HEK293 (cell line): ENCODE measurements around the gene S100A1.

Experiments
- CTCF ChIA-PET: fragments of 350-600 bp; formaldehyde crosslinking; extraction: SDS; loops from one replicate; lab custom pipeline; 2021; ENCODE audit warnings: antibody characterized with exemption; lab: Yijun Ruan, JAX
- POLR2A ChIA-PET: fragments of 300-600 bp; formaldehyde crosslinking; extraction: SDS; loops from one replicate; lab custom pipeline; 2020; ENCODE audit warnings: antibody characterized with exemption, inconsistent platforms; lab: Yijun Ruan, JAX
- H3K27ac ChIP-seq: fragments of 200-500 bp; sonication (Bioruptor generic); 2 replicates; pipeline ENCODE4 v1.5.1; 2014; ENCODE audit warnings: low read depth, low read length, control low read depth, inconsistent platforms; ENCODE audit errors: extremely low read depth
- H3K36me3 ChIP-seq, 2 experiments: fragments of 200-500 bp in 1 of 2; sonication (Bioruptor generic) in 1 of 2; 1 replicate in 1 of 2; 2 replicates in 1 of 2; pipeline ENCODE4 v1.5.1; 2014 to 2017; ENCODE audit warnings: inconsistent platforms in 2 of 2, low read length in 2 of 2; ENCODE audit not compliant: control insufficient read depth in 2 of 2, insufficient read depth in 1 of 2
- H3K4me1 ChIP-seq: fragments of 200-500 bp; sonication (Bioruptor generic); 2 replicates; pipeline ENCODE4 v1.5.1; 2014; ENCODE audit warnings: mild to moderate bottlenecking, low read length, inconsistent platforms; ENCODE audit not compliant: control insufficient read depth, insufficient read depth
- H3K4me3 ChIP-seq: 2 replicates; pipeline ENCODE4 v1.5.1; 2011; ENCODE audit warnings: low read depth, mild to moderate bottlenecking, control low read depth, low read length, moderate library complexity
- H3K9me3 ChIP-seq: fragments of 200-500 bp; sonication (Bioruptor generic); 2 replicates; pipeline ENCODE4 v1.5.1; 2014; ENCODE audit warnings: low read depth, low read length, inconsistent platforms; ENCODE audit not compliant: control insufficient read depth, insufficient read depth
- ELK4 ChIP-seq: IDR thresholded peaks from 2 replicates; pipeline ENCODE4 v1.6.1; 2011; ENCODE audit warnings: mild to moderate bottlenecking, low read depth, low read length, borderline replicate concordance
- GLIS1 ChIP-seq: fragments of 450-650 bp; formaldehyde crosslinking; IDR thresholded peaks from 2 replicates; pipeline ENCODE4 v1.5.1; 2016; ENCODE audit warnings: missing biosample characterization, missing genetic modification characterization
- HOXA7 ChIP-seq: sonication (generic); formaldehyde crosslinking; IDR thresholded peaks from 2 replicates; pipeline ENCODE4 v1.8.1; 2022; ENCODE audit warnings: missing genetic modification reagents, borderline replicate concordance
- IKZF3 ChIP-seq: fragments of 450-650 bp; IDR thresholded peaks from 2 replicates; pipeline ENCODE4 v1.5.0; 2018; ENCODE audit warnings: missing biosample characterization, mild to moderate bottlenecking, missing genetic modification characterization, moderate library complexity
- KLF16 ChIP-seq: fragments of 450-650 bp; formaldehyde crosslinking; IDR thresholded peaks from 2 replicates; pipeline ENCODE4 v1.5.1; 2017; ENCODE audit warnings: missing biosample characterization, missing genetic modification characterization
- KLF9 ChIP-seq: fragments of 450-650 bp; formaldehyde crosslinking; IDR thresholded peaks from 2 replicates; pipeline ENCODE4 v1.5.1; 2016; ENCODE audit warnings: missing biosample characterization, missing genetic modification characterization, low read depth
- MZF1 ChIP-seq: fragments of 450-650 bp; formaldehyde crosslinking; IDR thresholded peaks from 2 replicates; pipeline ENCODE4 v1.5.1; 2017; ENCODE audit warnings: missing biosample characterization, missing genetic modification characterization, borderline replicate concordance
- PRDM6 ChIP-seq: fragments of 450-650 bp; formaldehyde crosslinking; IDR thresholded peaks from 2 replicates; pipeline ENCODE4 v1.5.1; 2017; ENCODE audit warnings: missing biosample characterization, missing genetic modification characterization
- WT1 ChIP-seq: fragments of 450-650 bp; formaldehyde crosslinking; IDR thresholded peaks from 2 replicates; pipeline ENCODE4 v1.5.1; 2016; ENCODE audit warnings: missing biosample characterization, missing genetic modification characterization
- ZBTB10 ChIP-seq: fragments of 450-650 bp; formaldehyde crosslinking; IDR thresholded peaks from 2 replicates; pipeline ENCODE4 v1.5.1; 2016; ENCODE audit warnings: missing biosample characterization, missing genetic modification characterization
- ZBTB17 ChIP-seq: fragments of 450-650 bp; formaldehyde crosslinking; IDR thresholded peaks from 2 replicates; pipeline ENCODE4 v1.5.1; 2016; ENCODE audit warnings: missing biosample characterization, missing genetic modification characterization
- ZBTB7A ChIP-seq: fragments of 450-650 bp; formaldehyde crosslinking; IDR thresholded peaks from 2 replicates; pipeline ENCODE4 v1.5.1; 2016; ENCODE audit warnings: low read depth, missing biosample characterization, missing genetic modification characterization
- ZFP3 ChIP-seq: fragments of 450-650 bp; formaldehyde crosslinking; IDR thresholded peaks from 2 replicates; pipeline ENCODE4 v1.5.1; 2016; ENCODE audit warnings: low read depth, missing biosample characterization, missing genetic modification characterization
- ZIC2 ChIP-seq: fragments of 450-650 bp; formaldehyde crosslinking; IDR thresholded peaks from 2 replicates; pipeline ENCODE4 v1.5.1; 2016; ENCODE audit warnings: missing biosample characterization, missing genetic modification characterization
- ZNF10 ChIP-seq: fragments of 450-650 bp; formaldehyde crosslinking; IDR thresholded peaks from 2 replicates; pipeline ENCODE4 v1.5.1; 2017; ENCODE audit warnings: missing biosample characterization, missing genetic modification characterization
- ZNF157 ChIP-seq: fragments of 450-650 bp; formaldehyde crosslinking; IDR thresholded peaks from 2 replicates; pipeline ENCODE4 v1.5.1; 2016; ENCODE audit warnings: missing biosample characterization, missing genetic modification characterization
- ZNF266 ChIP-seq: fragments of 450-650 bp; formaldehyde crosslinking; IDR thresholded peaks from 2 replicates; pipeline ENCODE4 v1.5.1; 2016; ENCODE audit warnings: missing biosample characterization, missing genetic modification characterization, low read depth
- ZNF449 ChIP-seq: fragments of 450-650 bp; formaldehyde crosslinking; IDR thresholded peaks from 2 replicates; pipeline ENCODE4 v1.5.1; 2017; ENCODE audit warnings: missing biosample characterization, mild to moderate bottlenecking, missing genetic modification characterization, moderate library complexity
- ZNF571 ChIP-seq: fragments of 450-650 bp; formaldehyde crosslinking; IDR thresholded peaks from 2 replicates; pipeline ENCODE4 v1.5.0; 2017; ENCODE audit warnings: missing biosample characterization, missing genetic modification characterization
- ZNF639 ChIP-seq: fragments of 450-650 bp; formaldehyde crosslinking; IDR thresholded peaks from 2 replicates; pipeline ENCODE4 v1.5.1; 2016; ENCODE audit warnings: missing biosample characterization, missing genetic modification characterization
- ZNF660 ChIP-seq: fragments of 450-650 bp; IDR thresholded peaks from 2 replicates; pipeline ENCODE4 v1.5.1; 2018; ENCODE audit warnings: missing biosample characterization, mild to moderate bottlenecking, missing genetic modification characterization
- ZNF707 ChIP-seq: fragments of 450-650 bp; formaldehyde crosslinking; IDR thresholded peaks from 2 replicates; pipeline ENCODE4 v1.5.1; 2016; ENCODE audit warnings: missing biosample characterization, missing genetic modification characterization
- ZNF776 ChIP-seq: fragments of 450-650 bp; formaldehyde crosslinking; IDR thresholded peaks from 2 replicates; pipeline ENCODE4 v1.5.0; 2017; ENCODE audit warnings: missing biosample characterization, missing genetic modification characterization, borderline replicate concordance
- ZNF792 ChIP-seq: fragments of 450-650 bp; formaldehyde crosslinking; IDR thresholded peaks from 2 replicates; pipeline ENCODE4 v1.5.1; 2016; ENCODE audit warnings: missing biosample characterization, missing genetic modification characterization
- ZNF830 ChIP-seq: fragments of 450-650 bp; IDR thresholded peaks from 2 replicates; pipeline ENCODE4 v1.5.0; 2018; ENCODE audit warnings: missing biosample characterization, missing genetic modification characterization, low read depth, mild to moderate bottlenecking, moderate library complexity
- ZSCAN23 ChIP-seq: fragments of 450-650 bp; formaldehyde crosslinking; IDR thresholded peaks from 2 replicates; pipeline ENCODE4 v1.5.1; 2016; ENCODE audit warnings: missing biosample characterization, missing genetic modification characterization
- ZSCAN30 ChIP-seq: fragments of 450-650 bp; IDR thresholded peaks from 2 replicates; pipeline ENCODE4 v1.5.1; 2018; ENCODE audit warnings: missing biosample characterization, mild to moderate bottlenecking, missing genetic modification characterization, moderate library complexity

Gene S100A1

GRCh38 chr1:153669606-153670005 lies 41.4 kb downstream of the S100A1 start (continued):
- no peak for TF ChIP-seq ZNF639 (tag by site-specific recombination)
- no peak for TF ChIP-seq ZFP3 (tag by site-specific recombination)
- no peak for TF ChIP-seq ZSCAN23

- Histone ChIP-seq H3K9me3 (no peaks in the 10 kb centered on the region), H3K36me3 (peaks cover 42 to 50% of the 10 kb centered on the region in 2 experiments), H3K27ac (peak overlapping the region; percentile 77), H3K4me3 (peak overlapping the region; percentile 85), H3K4me1 (no peaks in the 10 kb centered on the region)
- ChIA-PET CTCF (no interaction called here), POLR2A (interaction anchor here (0.6 to 1.3 kb wide), 2 partner anchors 14 to 15 kb away, joined by 3 read pairs; no protein-coding TSS in a partner anchor)
- no peak for TF ChIP-seq ZBTB17 (tag by site-specific recombination)
- TF ChIP-seq ZNF157 (tag by site-specific recombination) = no peak
- TF ChIP-seq ZSCAN30 = peak; percentile 47; the same call in 1 of the 2 replicates
- no peak for TF ChIP-seq ZIC2
- TF ChIP-seq ZBTB10 (tag by site-specific recombination) = no peak; the same call in 1 of the 2 replicates
- peak; percentile 29; the same call in 1 of the 2 replicates for TF ChIP-seq KLF16
- no peak for TF ChIP-seq MZF1
- no peak for TF ChIP-seq ZNF266
- TF ChIP-seq IKZF3 (tag by site-specific recombination) = no peak
- TF ChIP-seq ZNF449 = peak; percentile 77
- TF ChIP-seq ZNF830 (tag by site-specific recombination) = no peak
- no peak for TF ChIP-seq HOXA7 (CRISPR knock-in tag)
- no peak for TF ChIP-seq ZNF792
- TF ChIP-seq WT1 (tag by site-specific recombination) = 0 out of 2 replicates have a peak, but pooled peaks have one; percentile 7
- TF ChIP-seq ZNF571 (tag by site-specific recombination) = no peak
- no peak for TF ChIP-seq ZNF776 (tag by site-specific recombination)
- TF ChIP-seq KLF9 (tag by site-specific recombination) = 0 out of 2 replicates have a peak, but pooled peaks have one; percentile 16
- no peak for TF ChIP-seq PRDM6 (tag by site-specific recombination)
- TF ChIP-seq ZBTB7A = no peak
- TF ChIP-seq ZNF660 (tag by site-specific recombination) = peak; percentile 4; the same call in 1 of the 2 replicates
- TF ChIP-seq ZNF707 (tag by site-specific recombination) = no peak
- TF ChIP-seq ELK4 = no peak
- no peak for TF ChIP-seq ZNF10 (tag by site-specific recombination)
- TF ChIP-seq GLIS1 (tag by site-specific recombination) = no peak
Observed at GRCh38 chr1:153670257-153670858, 42.1 kb downstream of the S100A1 start.
